Left ventricle myocardium inferior (tissue), 1 donor: Measurements from ENCODE around the gene OR5A2. TPM values are rescaled to one million over a fixed set of nuclear protein-coding genes. Genes with fewer than 3 reads are reported as not detected.
"Not testable (repeated sequence)": the region's sequence is repeated elsewhere in the genome, so short reads cannot be mapped to it uniquely, and the experiment has no call there.

ENCODE experiments used
- DNase-seq: peaks from one replicate; pipeline ENCODE4 v3.0.0-alpha.2; 2020
- H3K27ac ChIP-seq: fragments of 200-600 bp; replicated peaks from 2 replicates; pipeline ENCODE4 v1.8.0; 2021
- H3K27me3 ChIP-seq: fragments of 200-600 bp; 2 replicates; pipeline ENCODE4 v1.8.0; 2021; ENCODE audit warnings: low read depth
- H3K36me3 ChIP-seq: fragments of 200-600 bp; 2 replicates; pipeline ENCODE4 v1.8.0; 2021
- H3K4me1 ChIP-seq: fragments of 200-600 bp; 2 replicates; pipeline ENCODE4 v1.8.0; 2021
- H3K4me3 ChIP-seq: fragments of 200-600 bp; 2 replicates; pipeline ENCODE4 v1.8.0; 2021; ENCODE audit warnings: mild to moderate bottlenecking, moderate library complexity
- H3K9me3 ChIP-seq: fragments of 200-600 bp; replicated peaks from 2 replicates; pipeline ENCODE4 v1.8.0; 2021
- CTCF ChIP-seq: fragments of 200-600 bp; IDR thresholded peaks from 2 replicates; pipeline ENCODE4 v1.8.0; 2021; ENCODE audit warnings: antibody characterized with exemption, mild to moderate bottlenecking, borderline replicate concordance
- intact Hi-C: fragments of 100-400 bp; cut with micrococcal nuclease; formaldehyde crosslinking; loops from one replicate; pipeline ENCODE4 v1.11.0; 2022
- total RNA-seq: library from RNA; stranded (reverse); fragmentation: NEBNext Ultra II Directional; extraction: Animal tissue kit (Norgen Biotek cat#: 25700); gene quantifications from one replicate; pipeline ENCODE4 v1.2.1, GENCODE V29; 2021
- donor health status: DM: no; HTN: yes; CAD: no; lungs with severe emphysema.

The OR5A2 gene
- total RNA-seq, 1 donor from 2014 or later, result not detected

GRCh38 chr11:59380263-59381059 lies 45.8 kb downstream of the OR5A2 start:
- TF ChIP-seq CTCF, result no peak
- Histone ChIP-seq H3K4me1 (no peaks in the 10 kb centered on the region), H3K4me3 (no peak overlapping the region), H3K27me3 (no peaks in the 10 kb centered on the region), H3K9me3 (peaks cover 34% of the 10 kb centered on the region), H3K27ac (no peak overlapping the region), H3K36me3 (no peaks in the 10 kb centered on the region)
- intact Hi-C loops, result no loop called here
- no peak for DNase-seq

GRCh38 chr11:59372324-59372723 lies 53.9 kb downstream of the OR5A2 start:
- DNase-seq, intact Hi-C loops, H3K36me3 ChIP-seq, H3K27ac ChIP-seq, H3K27me3 ChIP-seq, H3K4me1 ChIP-seq, H3K4me3 ChIP-seq: not testable (repeated sequence)
- peaks cover 40% of the 10 kb centered on the region for H3K9me3 ChIP-seq

GRCh38 chr11:59368238-59369022 lies 57.8 kb downstream of the OR5A2 start:
- no peak for TF ChIP-seq CTCF
- intact Hi-C loops, result no loop called here

More at GRCh38 chr11:59368238-59369022, 57.8 kb downstream of the OR5A2 start:
- Histone ChIP-seq H3K36me3 (no peaks in the 10 kb centered on the region), H3K4me3 (no peak overlapping the region), H3K4me1 (no peaks in the 10 kb centered on the region), H3K9me3 (peaks cover 37% of the 10 kb centered on the region), H3K27ac (no peak overlapping the region), H3K27me3 (no peaks in the 10 kb centered on the region)
- no peak for DNase-seq

Other genes starting within 250 kb of the OR5A2 start
- 9.5 TPM for gene MPEG1, start 213.5 kb downstream of the OR5A2 start, total RNA-seq
- gene OR5AN1, start 67.5 kb downstream of the OR5A2 start, total RNA-seq, result not detected
- gene OR5A1, start 10.1 kb upstream of the OR5A2 start, total RNA-seq, result not detected
- gene OR4D6, start 30.5 kb upstream of the OR5A2 start, total RNA-seq, result not detected
- gene OR4D10, start 46.9 kb upstream of the OR5A2 start, total RNA-seq, result not detected
- not detected for gene OR4D11, start 77.2 kb upstream of the OR5A2 start, total RNA-seq
- gene OR4D9, start 85.1 kb upstream of the OR5A2 start, total RNA-seq, result not detected
- 30.0 TPM for gene OSBP, start 189.4 kb upstream of the OR5A2 start, total RNA-seq
- 21.1 TPM for gene PATL1, start 242.6 kb upstream of the OR5A2 start, total RNA-seq